ENCODE data around the gene CEP126. TPM values are rescaled to one million over a fixed set of nuclear protein-coding genes. Genes with fewer than 3 reads are reported as not detected.

Gene CEP126
- total RNA-seq, 1 experiment from 2014 or later: 0.43 TPM

- peak; percentile 85 for DNase-seq (ENCODE audit: low read depth)
These were observed 93.0 kb downstream of the CEP126 start for GRCh38 chr11:102007567-102008437.

- peak; percentile 95 for DNase-seq (ENCODE audit: low read depth)
These were observed 96.1 kb downstream of the CEP126 start for GRCh38 chr11:102010776-102011494.

- no peak for DNase-seq (ENCODE audit: low read depth)
These were observed 98.1 kb downstream of the CEP126 start for GRCh38 chr11:102012946-102013345.

GRCh38 chr11:102014756-102015155 is 99.9 kb downstream of the CEP126 start:
- no peak for DNase-seq (ENCODE audit: low read depth)

- DNase-seq (ENCODE audit: low read depth): no peak
These were observed 102.2 kb downstream of the CEP126 start for GRCh38 chr11:102017026-102017425.

GRCh38 chr11:102026217-102026616 is 111.4 kb downstream of the CEP126 start:
- no peak for DNase-seq (ENCODE audit: low read depth)

- DNase-seq (ENCODE audit: low read depth): no peak
These were observed 112.1 kb downstream of the CEP126 start for GRCh38 chr11:102026959-102027358.

GRCh38 chr11:102036757-102037156 is 121.9 kb downstream of the CEP126 start:
- no peak for DNase-seq (ENCODE audit: low read depth)

GRCh38 chr11:102046841-102047240 is 132.0 kb downstream of the CEP126 start:
- DNase-seq (ENCODE audit: low read depth): no peak

- peak; percentile 7 for DNase-seq (ENCODE audit: low read depth)
These were observed 132.6 kb downstream of the CEP126 start, which contains the start of gene CFAP300 for GRCh38 chr11:102047305-102047924. TSS of gene CFAP300 (plus strand) at chr11:102047437. CDS start at chr11:102047471, 34 bp downstream.

Other genes with a start within 250 kb of the CEP126 start
- gene ANGPTL5, start 1.5 kb downstream of the CEP126 start, total RNA-seq (2014; rRNA removed; shearing (Covaris generic)): not detected in 2 replicates
- gene CFAP300, start 132.4 kb downstream of the CEP126 start, total RNA-seq (2014; rRNA removed; shearing (Covaris generic)): 0.05 and 0.57 TPM in 2 replicates
- 86.4 and 139 TPM in 2 replicates for gene YAP1, start 195.4 kb downstream of the CEP126 start, total RNA-seq (2014; rRNA removed; shearing (Covaris generic))